HG03460 (cell line): ENCODE results near the gene LDHB.
"Not testable (repeated sequence)": the region's sequence is repeated elsewhere in the genome, so short reads cannot be mapped to it uniquely, and the experiment has no call there.

Source experiments
- ATAC-seq: cut with Tn5 transposase; IDR thresholded peaks from one replicate; pipeline ENCODE4 v1.9.1; 2021; ENCODE audit not compliant: unreplicated experiment

Gene LDHB

DNA sequence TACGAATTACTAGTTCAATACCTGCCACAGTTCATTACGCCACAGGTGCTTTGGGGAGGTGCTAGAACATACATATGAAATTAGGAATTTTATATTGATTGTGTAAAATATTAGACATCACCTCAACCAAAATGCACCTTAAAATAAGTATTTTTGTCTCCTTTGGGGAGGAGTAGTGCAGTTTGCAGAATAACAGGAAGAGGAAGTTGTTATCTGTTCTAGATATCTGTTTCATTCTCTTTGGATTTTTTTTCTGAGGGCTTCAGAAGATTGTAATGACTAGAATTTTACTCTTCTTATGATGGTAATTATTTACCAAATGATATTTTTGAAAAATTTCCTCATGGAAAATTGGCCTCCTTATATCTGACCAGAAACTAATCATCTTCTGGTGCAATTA, 43.1 kb downstream of the LDHB start:
- no peak for ATAC-seq

DNA sequence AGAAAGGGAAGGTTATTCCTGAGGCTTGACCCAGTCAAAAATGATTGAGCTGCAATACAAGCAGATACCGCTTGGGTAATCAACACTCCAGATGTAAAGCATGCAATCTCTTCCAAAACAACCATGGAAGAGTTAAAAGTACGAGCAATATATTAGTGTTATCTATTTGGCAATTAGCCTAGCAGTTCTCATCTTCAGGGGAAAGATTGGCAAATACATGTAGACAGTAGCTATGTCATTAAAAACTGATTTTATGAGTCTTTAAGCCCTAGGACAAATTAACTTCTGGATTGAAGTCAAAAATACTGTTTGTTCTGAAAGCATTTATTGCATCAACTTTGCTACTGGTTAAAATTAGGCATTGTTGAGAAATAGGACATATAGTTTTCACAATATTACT, 43.7 kb downstream of the LDHB start:
- no peak for ATAC-seq

DNA sequence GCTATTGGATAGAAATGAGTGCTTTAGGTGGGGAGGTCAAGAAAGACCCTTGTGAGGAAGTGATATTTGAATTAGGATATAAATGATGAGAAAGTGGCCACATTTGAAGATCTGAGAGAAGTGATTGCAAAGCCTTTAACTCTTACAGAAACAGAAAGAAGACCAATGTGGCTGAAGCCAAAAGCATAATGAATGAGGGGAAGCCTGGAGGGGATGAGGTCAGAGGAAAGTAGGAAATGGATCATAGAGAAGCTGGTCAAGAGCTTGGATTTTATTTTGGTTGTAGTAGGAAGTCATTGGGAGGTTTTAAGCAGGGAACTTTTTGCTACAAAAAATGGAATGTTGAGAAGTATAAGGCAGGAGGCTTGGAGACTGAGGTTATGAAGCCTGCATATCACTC, 49.4 kb downstream of the LDHB start:
- ATAC-seq, result no peak

DNA sequence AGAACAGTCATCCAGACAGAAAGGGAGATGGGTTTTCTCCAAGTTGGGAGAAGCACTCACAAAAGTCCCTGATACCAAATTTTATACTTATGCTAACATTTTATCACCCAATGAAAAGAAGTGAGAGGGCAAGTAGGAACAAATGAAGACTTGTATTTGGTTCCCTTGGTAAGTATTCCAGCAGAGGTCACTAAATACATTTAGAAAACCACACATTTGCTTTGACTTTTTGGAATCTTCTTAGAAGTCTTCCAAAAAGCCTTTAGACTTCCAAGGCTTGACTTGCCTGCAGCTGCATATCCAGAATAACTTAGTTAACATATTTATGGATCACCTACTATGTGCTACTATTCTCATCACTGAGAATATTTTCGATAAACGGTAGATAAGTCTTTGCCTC, 49.9 kb downstream of the LDHB start:
- no peak for ATAC-seq

DNA sequence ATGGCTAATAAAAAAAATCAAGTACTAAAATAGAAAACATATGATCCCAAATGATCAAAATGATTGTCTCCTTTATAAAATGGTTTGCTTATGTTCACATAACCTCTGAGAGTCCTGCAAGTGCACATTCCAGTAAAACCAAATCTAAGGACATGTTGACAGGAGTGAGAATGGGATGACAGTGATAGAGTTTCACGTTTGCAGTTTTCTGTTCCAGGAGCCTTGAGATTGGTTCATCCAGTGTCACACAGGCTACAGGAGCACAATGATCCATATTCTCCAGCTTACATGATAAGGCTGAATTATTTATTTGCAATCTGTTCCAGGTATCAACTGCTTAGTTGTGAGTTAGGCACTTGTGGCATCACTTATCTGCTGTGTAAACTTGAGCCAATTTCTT, 51.5 kb downstream of the LDHB start:
- no peak for ATAC-seq

DNA sequence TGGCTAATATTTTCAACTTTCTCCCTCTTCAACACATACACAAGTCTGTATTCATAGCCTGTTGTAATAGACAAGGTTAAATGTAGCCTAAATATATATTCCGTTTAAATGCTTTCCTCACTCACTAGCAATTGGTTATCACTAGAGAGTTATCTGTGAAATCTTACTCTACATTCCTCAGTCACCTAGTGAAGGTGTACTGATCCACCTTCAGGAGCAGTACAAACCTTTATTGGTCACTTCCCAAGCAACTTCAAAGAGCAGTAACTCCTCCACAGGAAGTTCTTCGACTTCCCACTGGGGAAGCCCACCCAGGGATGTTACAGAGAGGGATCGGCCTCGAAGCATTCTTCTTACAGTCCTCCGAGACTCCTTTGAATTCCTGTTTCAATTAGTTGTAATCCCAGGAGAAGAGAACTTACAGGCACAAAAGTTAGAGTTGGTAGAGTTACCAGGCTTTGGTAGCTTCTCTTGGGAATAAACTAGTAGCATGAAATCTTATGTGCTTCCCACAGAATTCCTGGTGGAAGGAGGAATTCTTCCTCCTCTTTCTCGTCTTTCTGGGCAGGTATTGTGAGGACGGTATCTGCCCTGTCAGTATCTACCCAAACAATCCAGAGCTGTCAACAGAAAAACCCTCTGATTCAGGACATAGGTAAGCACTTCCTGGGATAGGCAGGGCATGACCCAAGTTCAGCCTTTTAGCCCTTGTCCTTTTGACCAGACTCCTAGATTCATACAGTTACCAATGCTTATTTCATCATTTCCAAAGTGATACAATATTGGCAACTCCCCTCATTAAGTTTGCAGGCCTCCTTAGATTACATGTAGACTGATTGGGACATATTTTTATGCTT, 53.2 kb downstream of the LDHB start, which contains the start of gene GYS2:
Gene GYS2 (minus strand): TSS at position 603 of the 857 bp plus-strand sequence. CDS start 255 bp downstream, at position 348.
- no peak for ATAC-seq

DNA sequence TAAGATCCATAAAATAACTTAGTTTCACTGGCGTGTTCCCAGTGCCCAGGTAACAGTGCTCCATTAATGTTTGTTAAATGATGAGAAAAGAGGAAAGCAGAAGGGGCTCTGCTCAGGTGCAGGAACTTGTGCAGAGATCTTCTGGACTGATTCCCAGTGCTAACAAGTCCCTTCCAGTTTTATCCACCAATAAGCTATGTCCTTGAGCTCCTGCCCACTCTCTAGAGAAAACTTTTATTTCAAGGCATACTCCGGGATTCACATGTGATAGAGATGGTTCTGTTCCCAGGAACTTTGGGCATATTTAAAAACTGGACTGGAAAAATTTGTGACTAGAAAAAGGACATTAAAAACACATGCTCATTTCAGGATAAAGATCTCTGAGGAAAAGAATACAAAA, 54.9 kb downstream of the LDHB start:
- no peak for ATAC-seq

DNA sequence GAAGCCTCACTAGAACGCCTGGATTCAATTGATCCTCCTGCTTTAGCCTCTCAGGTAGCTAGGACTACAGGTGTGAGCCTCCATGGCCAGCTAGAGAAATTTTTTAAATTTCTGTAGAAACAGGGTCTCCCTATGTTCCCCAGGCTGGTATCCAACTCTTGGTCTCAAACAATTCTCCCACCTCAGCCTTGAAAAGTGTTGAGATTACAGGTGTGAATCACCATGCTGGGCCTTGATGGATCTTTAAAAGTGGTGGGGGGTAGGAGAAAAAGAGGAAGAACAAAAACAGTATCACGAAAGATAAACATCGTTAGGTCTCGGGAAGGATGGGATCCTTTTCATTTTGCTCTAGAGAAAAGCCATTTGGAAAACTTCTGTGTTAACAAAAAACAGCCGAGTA, 57.4 kb downstream of the LDHB start:
- ATAC-seq, result no peak

DNA sequence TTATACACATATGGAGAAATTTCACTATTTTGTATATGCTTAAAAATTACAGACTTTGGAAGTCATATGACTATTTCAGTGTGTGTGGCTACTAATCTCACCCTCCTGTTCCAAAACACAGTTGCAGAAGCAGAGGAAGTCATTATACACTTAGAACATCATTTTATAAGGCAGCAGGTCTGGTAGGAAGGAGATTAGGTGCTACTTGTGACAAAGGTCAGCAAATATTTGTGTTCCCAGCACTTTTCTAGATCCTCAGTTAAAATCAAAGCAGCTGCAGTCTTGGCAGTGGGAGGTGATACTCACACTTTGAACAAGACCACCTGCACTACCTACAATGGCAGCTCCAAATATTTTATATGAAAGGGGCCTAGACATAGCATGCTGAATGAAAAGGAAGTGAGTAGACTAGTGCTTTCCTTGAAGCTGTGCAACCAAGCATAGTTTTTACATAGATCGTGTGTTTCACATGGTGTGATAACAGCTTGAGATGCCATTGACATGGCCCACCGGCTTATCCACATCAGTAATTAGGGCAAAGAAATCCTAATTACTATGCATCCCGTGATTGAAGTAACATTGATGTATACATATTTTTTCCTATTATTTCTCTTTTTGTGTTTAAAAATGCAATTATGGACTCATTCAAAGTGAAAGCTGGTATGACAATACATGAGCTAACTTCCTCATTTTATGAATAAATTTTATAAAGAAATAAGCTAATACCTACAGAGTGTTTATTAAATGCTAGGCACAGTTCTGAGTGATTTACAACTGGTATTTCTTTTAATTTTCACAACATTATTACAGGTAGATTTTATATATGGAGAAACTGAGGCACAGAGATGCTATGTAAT, 58.3 kb downstream of the LDHB start:
- ATAC-seq, result no peak

DNA sequence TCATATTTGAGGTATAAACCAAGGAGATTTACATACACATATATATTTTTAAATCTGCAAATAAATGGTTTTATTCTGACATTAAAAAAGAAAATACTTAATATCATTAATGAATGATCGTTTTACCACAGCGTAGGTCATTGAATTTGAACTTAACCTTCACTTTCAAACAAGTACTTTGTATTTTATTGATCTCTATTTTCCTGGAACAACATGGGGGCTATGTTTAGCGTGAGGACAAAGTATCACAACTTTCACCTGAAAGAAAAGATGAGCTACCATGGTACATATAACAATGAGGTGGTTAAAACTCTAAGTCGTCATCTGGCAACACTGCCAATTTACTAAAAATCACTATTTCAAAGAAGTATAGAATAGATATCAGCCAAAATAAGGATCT, 59.0 kb downstream of the LDHB start:
- no peak for ATAC-seq

DNA sequence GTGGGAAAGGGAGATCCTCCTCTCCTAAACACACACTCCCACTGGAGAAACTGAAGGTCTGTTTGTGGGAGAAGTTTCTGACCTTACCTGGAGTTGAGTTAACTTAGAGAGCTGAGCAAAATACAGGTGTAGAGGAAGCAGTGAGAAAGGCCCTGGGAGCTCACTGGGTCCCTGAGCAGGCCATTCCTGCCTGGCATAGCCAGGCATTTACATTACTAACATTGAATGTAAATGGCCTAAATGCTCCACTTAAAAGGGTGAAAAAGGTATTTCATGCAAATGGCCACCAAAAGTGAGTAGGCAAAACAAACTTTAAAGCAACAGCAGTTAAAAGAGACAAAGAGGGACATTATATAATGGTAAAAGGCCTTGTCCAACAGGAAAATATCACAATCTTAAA, 62.3 kb downstream of the LDHB start:
- ATAC-seq, result not testable (repeated sequence)

DNA sequence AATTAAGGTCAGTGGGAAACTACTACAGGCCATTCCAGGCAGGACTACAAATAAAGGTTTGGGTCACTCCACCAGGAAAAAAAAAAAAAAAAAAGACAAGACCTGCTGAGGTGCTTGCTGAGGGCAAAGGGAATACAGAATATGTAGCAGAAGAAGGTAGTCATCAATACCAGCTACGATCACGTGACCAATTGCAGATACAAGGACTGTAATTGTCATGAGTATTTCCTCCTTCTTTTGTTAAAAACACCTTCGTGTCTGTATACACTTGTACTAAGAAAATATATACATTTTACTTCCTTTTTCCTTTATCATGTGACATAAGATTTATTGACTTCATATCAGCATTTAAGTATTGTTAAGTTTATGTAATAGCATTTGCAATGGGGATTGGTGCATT, 72.2 kb downstream of the LDHB start:
- no peak for ATAC-seq
